A172 (cell line): ENCODE measurements around the gene LYSMD3. TPM values are rescaled to one million over a fixed set of nuclear protein-coding genes. Genes with fewer than 3 reads are reported as not detected.

ENCODE experiments used
- DNase-seq: peaks from one replicate; pipeline ENCODE4 v3.0.0-alpha.2; 2015; ENCODE audit warnings: low spot score
- total RNA-seq: library from RNA; depleted of rRNA; stranded (reverse); fragments of >200 nt; shearing (Covaris generic); gene quantifications from 2 replicates; pipeline ENCODE4 v1.2.3, GENCODE V29; 2014

LYSMD3 gene
- total RNA-seq, 1 experiment from 2014 or later: 17.7 TPM

DNA sequence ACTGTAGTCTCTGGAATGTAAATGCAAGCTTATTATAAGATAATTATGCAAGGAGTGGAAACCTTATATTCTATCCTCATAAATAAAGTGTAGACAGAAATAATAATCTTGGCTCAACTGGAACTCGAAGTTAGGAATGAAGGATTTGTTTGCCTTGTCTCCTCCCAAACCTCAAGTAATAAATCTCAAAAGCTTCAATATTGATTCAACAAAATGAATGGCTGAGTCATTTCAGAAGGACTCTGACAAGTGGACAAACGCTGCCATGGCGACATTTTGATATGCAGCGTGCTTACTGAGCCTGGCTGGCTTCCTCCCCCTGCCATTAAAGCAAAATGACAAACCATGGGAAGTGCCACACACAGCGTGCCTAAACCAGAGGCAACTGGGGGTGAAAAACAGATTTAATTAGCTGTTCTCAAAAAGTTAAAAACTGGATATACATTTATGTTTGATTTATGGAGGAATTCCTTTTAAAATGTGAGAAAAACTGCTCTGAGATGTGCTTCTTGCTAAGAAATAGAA lies 18.7 kb upstream of the LYSMD3 start:
- DNase-seq: no peak

DNA sequence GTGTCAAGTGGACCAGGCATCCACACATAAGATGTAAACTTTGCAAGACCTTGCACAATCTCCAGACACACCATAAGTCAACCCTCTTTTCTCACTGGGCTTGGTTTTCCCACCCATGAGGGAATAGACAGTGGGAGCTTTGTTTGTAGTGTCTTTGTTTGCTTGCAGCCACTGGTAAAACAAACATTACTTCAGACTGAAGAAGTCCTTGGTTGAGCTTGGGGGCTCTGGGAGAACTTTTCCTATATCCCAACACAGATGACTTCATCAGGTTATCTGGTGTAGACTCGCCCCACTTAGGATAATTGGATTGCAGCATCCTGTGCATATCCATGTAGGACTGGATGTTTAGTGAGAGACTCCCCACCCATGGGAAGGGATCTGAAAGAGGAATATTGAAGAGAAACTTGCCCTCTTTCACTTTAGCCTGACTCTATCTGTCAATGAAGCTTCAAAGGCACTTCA lies 17.7 kb upstream of the LYSMD3 start:
- DNase-seq: no peak

DNA sequence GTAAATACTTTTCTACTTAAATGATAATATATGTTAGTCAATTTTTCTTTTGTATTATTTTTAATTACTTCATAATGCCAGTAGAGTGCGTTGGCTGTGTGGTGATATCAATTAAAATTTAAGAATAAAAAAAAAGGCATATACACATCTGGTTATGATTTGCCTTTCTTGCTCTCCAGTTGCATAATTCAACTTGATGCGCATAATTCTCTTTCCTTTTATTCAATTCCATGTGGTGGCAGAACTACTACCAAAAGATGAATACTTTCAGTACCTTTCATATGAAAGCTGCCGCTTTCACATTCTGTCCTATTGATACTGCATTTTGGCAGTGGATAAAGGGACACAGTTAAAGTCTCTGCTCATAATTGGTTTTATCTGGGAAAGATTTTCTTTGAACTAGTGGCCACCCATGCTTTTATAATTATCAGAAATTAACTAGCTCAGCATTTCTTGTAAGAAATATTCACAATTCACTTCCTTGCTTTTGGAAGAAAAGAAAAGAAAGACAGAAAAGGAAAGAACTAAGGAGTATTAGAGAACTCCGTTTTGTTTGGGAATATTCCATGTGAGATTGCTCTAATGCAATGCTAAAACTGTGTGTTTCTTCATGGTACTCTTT lies 16.9 kb upstream of the LYSMD3 start:
- no peak for DNase-seq

DNA sequence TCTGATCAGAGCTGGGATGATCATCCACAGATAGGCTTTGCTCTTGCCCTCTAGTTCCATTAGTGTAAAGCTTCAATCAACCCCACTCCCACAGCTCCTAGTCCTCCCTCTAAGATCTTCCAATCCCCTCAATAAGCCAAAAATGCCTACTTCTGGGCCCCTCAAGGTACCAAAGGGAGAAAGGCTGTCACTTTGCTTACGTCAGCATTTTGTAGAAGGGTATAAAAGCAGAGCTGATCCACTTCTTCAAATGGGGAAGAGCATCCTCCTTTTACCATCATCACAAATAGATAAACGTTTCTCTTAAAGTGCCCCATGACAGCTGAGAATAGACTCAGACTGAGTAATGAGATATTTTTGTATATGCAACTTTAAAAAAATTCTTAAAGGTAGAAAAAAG lies 16.1 kb upstream of the LYSMD3 start:
- DNase-seq: no peak

DNA sequence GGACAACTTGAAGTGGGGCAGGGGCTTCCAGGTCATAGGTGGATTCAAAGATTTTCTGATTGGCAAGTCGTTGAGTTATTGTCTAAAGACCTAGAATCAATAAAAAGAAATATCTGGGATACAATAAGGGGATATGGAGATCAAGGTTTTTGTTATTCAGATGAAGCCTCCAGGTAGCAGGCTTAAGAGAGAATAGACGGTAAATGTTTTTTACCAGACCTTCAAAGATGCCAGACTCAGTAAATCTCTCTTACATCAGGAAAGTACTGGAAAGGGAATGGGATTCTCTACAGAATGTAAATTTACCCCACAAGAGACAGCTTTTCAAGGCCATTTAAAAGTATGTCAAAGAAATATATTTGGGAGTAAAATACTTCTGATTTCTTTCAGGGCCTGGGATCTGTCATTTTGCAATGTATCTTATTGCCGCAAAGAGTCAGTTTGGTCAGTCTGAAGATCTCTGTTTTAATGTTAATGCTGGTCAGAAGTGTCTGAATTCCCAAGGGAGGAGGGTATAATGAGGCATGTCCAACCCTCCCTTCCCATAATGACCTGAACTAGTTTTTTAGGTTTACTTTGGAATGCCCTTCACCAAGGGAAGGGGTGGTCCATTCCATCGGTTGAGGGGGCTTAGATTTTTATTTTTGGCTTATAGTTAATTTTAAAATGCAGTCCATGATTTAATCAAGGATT lies 13.6 kb upstream of the LYSMD3 start:
- no peak for DNase-seq

DNA sequence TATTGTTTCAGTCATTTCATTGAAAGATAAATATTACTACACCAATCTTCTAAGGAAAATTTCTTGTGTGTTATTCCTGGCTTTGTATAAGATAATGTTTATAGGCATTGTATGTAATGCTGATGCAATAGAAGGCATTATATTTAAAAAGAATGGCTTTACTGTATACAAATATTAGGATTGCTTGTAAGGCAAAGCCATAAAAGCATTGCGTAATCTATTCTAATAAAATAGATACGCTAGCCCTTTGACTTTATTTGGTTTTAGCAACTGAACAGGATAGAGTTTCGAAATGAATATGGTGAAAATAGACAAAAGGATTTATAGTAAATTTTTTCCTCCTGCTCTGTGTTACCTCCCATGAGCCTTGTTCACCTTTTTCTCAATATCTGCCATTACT lies 5.5 kb upstream of the LYSMD3 start:
- no peak for DNase-seq

DNA sequence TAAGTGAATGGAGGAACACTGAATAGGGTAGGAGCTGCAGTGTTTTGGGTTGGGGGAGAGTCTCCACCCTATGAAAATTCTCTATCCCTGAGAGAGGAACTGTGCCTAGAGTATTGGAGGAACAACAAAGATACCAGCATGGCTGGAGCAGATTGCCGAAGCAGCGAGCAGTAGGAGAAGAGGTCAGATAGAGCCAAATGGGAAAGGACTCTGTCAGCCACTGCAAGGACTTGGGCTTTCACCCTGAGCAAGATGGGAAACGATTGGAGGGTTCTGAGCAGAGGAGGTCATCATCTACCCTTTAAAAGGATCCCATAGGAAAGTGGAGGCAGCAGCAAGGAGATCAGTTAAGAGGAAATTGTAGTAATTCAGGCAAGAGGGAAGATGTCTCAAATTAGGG lies 4.4 kb upstream of the LYSMD3 start:
- DNase-seq: no peak

DNA sequence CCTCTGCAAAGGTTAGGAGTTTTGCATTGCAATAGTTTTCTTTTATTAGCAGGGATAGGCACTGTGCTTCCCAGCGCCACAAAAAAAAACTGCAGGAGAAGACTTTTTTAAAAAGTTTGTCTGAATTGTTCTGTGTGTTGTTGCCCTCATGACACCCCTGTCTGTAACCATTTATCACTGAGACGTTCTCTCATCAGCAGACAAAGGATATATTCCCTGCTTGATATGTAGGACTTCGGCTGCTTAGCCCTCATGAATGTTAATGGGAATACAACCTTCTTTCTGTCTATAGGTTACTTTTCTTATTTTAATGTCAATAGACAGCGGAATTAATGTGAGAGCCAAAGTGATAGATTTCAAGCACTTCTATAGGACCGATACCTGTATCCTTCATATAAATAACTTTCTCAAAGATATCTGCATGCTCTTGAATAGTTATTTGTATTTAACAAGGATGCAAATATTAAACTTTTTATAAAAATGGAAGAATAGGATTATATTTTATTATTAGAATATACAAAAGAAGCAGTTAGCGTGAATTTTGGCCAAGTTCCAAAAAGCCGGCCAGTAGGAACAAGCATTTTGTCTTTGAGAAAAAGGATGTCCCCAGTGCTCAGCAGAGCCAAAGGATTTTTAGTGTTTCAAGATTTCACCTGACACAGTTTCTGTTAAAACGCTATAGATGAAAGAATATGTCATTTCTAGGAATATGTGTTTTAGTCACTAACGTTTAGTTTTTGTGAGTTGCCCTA lies 1.5 kb upstream of the LYSMD3 start:
- DNase-seq: no peak

DNA sequence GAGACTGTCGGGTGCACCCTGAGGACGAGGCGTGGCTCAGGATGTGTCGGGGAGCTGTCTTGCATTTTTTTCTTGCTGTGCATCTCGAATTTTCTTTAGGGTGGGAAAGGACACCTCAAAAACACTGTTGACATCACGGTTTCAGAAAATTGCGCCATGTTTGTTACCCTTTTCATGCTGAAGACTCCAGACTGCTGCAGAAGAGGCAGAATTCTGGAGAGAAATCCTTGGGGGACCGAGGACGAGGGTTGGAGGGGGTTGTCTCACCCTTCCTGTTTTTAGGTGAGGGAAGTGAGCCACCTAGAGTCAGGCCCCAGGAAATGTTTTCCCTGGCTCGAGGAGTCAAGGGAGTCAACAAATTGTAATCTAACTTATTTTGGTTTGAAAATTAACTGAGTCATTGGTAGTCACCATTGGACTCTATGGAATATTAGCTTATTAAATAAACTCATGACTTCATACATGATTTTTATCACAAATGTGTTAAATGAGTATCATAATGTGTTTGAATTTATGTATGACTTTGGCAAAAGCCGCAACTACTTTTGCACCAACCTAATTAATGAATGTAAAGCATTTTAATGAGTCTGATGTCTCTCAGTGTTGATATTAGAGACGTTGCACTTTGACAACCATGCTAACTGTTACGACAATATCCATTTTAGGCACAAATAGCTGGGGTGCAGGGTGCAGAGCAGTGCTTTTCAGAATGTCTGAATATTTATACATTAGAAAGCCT lies 724 bp upstream of the LYSMD3 start:
- peak; percentile 83 for DNase-seq

DNA sequence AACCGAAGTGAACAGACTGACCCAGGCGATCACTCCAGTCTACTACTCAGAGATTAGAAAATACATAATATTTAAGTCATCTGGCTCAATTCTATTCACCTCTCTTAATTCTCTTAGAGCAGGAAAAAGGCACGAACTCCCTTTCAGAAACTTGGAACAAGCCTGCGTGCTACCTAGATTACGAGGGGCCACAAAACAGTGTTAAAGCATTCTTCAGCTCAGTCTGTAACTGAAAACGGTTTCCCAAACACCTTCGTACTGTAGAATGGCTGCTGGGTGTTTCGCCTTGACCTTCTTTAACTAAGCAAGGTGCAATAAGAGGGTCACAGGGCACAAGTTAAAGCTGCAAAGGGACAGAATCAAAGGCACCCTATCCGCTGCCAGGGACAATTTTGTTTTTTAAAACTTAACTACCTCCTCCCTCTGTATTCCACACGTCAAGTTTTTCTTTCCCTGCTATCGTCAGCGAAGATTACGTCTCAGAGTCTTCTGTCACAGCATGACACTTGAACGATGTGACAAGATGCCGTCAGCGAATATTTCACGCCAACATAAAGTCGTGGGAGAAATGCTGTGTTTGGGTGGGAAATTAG lies 687 bp downstream of the LYSMD3 start:
- no peak for DNase-seq

DNA sequence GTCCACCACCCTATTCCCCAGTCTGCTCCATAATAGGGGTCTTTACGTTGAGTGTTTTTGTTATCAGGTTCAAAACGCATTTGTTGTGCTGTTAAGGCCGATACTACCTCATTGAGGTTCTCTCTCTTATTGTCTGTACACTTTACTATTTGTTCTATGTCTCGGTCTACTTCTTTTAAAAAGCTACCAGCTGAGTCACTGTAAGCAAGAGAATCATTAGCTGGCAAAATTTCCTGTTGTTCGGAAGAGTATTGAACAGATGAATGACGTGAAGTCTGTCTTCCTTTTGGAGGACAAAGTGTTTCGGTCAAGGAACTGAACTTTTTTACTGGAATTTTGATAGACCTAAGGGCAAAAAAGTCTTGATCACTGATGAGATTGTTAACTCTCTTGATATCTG lies 10.3 kb downstream of the LYSMD3 start:
- DNase-seq: no peak

DNA sequence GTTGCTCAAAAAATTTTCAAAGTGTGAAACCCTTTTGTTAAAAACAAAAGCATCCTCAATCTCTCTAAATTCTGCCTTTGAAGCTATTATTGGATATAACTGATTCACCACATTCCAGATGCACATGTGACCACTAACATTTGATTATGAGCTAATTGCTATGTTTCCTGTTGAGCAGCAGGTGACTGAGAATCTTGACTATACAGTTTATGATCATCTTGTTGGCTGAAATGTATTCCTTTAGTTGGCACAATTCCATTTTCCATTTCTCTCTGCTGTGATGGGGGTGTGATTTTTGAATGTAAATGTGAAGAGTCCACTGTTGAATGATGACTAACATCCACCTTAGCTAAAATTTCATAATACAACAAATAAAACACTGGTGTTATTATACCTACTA lies 10.7 kb downstream of the LYSMD3 start:
- DNase-seq: peak; percentile 41

DNA sequence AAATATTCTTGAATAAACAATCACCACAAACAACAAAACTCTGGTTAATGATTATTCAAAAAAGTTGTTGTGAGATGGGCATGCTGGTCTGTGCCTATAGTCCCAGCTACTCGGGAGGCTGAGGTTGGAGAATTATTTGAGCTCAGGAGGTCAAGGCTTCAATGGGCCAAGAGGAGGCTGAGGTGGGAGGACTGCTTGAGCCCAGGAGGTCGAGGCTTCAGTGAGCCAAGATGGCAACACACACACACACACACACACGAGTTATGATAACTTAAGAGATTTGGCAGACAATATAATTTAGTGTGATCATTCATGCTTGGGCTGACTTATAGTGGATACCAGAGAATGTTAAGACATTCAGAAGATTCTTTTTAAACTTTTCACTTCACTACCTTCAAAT lies 14.9 kb downstream of the LYSMD3 start:
- no peak for DNase-seq

DNA sequence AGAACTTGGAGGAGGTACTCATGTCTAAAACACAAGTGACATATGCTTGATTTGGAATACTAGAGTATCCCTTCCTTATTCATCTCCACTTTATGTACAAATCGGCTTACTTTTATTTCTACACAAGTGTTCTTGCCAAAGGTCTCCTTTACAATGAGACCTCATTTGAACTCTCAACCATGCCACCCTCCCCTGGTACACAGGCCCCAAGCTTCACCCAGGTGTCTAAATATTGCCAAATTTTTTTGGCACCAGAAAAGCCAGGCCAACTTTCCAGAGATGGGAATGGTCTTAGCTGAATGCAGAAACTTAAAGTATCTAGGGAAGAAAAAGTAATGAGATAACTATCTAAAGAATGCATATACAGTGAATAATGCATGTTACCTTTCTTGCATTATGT lies 18.9 kb downstream of the LYSMD3 start:
- no peak for DNase-seq

DNA sequence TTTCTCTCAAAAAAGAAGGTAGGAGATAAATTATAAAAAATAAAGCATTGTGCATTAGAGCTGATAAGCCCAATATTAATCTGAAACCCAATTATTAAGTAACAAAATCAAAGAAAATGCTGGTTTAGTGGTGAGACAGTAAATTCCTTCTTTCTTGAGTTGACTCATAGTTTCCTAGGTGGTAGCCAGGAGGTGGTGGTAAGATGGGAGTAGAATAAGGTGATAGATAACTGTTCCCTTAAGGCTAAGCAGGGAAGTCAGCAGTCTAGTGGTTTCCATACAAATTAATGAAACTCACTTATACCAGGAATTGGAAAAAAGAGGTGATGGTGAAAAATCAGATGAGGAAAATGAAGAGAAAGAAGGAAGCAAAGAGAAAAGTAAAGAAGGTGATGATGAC lies 23.2 kb downstream of the LYSMD3 start:
- no peak for DNase-seq

DNA sequence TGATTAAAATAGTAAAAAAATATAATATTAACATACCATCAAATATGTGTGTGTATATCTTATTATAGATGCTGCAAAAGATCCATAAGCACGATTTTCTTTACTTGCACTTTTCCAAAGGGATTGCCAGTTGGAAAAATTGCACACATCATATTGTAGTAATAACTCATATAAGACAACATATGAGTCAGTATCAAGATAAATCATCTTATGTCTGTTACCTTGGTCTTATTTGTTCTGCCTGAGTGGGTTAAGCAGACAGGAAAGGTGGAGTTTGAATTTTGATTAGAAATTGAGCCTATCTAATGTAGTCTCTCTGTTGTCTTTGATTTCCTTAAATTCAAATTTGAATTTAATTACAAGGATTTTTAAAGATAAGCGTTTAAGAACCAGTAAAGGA lies 24.6 kb downstream of the LYSMD3 start:
- no peak for DNase-seq

DNA sequence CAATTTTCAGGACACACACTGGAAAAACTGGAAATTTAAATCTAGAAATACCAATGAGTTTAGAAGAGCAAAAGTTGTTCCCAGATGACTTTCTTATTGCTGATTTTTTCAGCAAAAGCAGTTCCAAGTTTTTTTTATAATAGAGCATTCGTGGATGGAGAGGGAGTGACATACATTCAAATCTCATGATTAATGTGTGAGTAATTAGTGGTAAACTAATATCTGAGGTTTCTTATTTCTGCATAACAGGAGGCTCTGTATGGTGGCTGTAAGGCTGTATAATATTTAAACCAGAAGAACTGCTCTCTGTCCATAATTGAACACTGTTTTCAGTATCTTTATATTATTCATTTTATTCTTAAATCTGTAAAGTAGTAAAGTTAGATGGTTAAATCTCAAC lies 25.8 kb downstream of the LYSMD3 start:
- no peak for DNase-seq

DNA sequence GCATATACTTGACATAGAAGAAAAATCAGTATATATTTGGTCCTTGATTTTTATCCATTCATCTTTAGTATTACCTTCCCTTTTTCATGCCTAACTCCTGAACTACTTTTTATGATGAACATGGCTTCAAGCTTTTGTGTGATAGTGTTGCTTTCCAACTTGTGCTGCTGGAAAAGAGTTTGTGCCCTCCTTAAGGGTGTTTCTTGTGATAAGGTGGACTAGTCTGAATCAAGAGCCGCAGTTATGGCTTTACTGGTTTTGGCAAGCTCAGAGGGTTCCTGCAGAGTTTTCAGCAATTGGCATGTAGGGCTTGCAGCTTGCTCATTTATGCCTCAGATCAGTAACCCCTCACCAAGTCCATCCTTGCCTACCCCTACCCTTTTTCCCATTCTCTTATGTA lies 34.2 kb downstream of the LYSMD3 start:
- no peak for DNase-seq

DNA sequence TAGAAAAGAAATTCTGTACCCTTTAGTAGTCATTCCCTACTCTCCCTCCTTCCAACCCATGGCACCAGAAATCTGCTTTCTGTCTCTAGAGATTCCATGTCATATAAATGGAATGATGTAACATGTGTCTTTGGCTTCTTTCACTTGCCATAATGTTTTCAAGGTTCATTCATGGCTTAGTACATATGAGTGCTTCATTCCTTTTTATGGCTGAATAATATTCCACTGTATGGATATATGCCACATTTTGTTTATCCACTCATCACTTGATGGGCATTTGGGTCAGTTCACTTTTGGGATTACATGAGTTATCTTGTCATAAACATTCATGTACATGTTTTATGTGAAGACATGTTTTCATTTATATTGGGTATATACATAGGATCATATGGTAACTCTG lies 35.3 kb downstream of the LYSMD3 start:
- no peak for DNase-seq

DNA sequence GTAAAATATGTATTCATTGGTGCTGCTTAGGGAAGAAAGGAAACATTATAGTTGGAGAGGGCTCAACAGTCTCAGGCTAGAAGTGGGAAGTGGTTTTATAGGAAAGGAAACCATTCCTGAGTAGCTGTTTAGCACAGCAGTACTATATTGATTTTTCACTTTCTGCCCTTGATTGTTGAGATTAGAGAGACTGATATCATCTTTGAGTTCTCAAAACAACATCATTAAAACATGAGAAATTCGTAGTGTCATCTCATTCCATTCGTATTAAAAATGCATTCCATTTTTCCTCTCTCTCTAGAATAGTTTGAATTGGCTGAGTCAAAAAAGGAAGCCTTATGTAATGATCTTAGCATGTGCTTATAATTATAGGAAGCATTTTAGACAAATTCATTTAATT lies 40.6 kb downstream of the LYSMD3 start:
- no peak for DNase-seq

DNA sequence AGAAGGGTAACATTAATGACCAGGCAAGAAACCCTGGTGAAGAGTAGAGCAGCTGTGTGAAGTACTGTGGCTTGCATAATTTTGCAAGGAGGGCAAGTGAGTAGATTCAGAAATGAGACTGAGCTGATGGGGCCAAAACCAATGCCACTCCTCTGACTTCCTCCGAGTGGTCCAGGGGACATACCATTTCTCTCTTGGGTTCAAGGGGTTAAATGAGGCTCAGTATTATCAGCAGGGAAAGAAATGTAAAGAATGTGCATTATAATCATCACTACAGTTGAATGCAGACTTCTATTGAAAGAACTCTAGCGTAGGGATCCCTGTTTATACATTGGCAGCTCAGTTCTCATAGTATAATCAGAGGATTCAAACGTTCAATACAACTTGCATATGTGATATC lies 44.8 kb downstream of the LYSMD3 start:
- DNase-seq: no peak

DNA sequence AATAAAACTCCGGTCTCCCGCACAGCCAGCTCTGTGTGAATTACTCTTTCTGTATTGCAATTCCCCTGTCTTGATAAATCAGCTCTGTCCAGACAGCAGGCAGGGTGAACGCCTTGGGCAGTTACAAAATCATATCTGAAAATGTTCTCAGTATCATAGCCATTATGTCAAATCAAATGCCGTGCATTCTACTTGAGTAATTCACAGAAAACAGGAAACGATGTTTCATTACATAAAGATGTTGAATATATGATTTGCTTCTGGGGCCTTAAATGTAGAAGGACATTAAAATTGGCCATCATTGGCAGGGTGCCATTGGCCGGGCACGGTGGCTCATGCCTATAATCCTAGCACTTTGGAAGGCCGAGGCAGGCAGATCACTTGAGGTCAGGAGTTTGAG lies 46.2 kb downstream of the LYSMD3 start:
- DNase-seq: no peak
